GM08714 (cell line): Measurements from ENCODE around the gene FUT7.

ENCODE experiments used
- H3K4me3 ChIP-seq: fragments of 200-500 bp; sonication (Bioruptor generic); 2 replicates; pipeline ENCODE4 v1.5.1; 2014; ENCODE audit warnings: mild to moderate bottlenecking, low read length, inconsistent platforms
- ZNF274 ChIP-seq: IDR thresholded peaks from 2 replicates; pipeline ENCODE4 v1.6.1; 2012; ENCODE audit warnings: mild to moderate bottlenecking, low read depth, low read length

The FUT7 gene

DNA sequence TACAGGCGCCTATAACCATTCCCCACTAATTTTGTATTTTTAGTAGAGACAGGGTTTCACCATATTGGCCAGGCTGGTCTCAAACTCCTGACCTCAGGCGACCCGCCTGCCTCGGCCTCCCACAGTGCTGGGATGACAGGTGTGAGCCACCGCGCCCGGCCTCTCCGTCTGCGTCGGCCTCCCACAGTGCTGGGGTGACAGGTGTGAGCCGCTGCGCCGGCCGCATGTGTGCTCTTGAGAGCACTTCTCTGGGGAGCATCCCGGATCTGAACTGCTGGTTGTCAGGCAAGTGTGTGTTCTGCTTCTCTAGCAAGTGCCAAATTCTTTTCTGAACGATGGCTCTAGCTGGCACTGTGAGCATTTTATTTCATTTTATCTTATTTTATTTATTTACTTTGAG lies 25.7 kb upstream of the FUT7 start:
- TF ChIP-seq ZNF274, result no peak
- no peak overlapping the region for H3K4me3 ChIP-seq

DNA sequence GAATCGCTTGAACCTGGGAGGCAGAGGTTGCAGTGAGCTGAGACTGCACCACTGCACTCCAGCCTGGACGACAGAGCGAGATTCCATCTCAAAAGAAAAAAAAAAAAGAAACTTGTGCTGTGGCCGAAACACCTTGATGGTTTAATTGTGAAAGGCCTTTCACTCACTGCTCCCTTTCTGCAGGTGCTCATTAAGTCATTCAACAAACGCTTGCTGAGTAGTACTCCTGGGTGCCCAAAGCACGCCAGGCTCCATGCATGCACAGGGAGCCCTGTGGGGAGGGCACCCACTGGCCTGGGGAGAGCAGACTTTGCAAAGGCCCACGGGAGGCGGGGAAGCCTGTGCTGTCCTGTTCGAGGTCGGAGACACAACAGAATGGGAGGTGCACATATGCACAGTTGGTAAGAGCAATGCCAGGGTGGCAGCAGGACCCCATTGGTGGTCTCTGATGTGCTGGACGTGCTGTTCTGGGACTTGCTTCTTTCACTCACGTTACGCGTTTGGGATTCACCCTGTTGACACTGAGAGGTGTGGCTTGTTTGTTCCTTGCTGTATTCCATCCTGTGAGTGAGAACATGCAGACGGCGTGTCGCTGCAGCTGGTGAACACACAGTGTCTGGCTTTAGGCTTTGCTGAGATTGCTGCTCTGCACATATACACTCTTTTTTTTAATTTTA lies 25.0 kb upstream of the FUT7 start:
- no peak overlapping the region for H3K4me3 ChIP-seq
- no peak for TF ChIP-seq ZNF274

GRCh38 chr9:137055385-137056364 lies 23.8 kb upstream of the FUT7 start:
- TF ChIP-seq ZNF274, result no peak
- no peak overlapping the region for H3K4me3 ChIP-seq

GRCh38 chr9:137054932-137055384 lies 23.1 kb upstream of the FUT7 start:
- no peak for TF ChIP-seq ZNF274
- no peak overlapping the region for H3K4me3 ChIP-seq

DNA sequence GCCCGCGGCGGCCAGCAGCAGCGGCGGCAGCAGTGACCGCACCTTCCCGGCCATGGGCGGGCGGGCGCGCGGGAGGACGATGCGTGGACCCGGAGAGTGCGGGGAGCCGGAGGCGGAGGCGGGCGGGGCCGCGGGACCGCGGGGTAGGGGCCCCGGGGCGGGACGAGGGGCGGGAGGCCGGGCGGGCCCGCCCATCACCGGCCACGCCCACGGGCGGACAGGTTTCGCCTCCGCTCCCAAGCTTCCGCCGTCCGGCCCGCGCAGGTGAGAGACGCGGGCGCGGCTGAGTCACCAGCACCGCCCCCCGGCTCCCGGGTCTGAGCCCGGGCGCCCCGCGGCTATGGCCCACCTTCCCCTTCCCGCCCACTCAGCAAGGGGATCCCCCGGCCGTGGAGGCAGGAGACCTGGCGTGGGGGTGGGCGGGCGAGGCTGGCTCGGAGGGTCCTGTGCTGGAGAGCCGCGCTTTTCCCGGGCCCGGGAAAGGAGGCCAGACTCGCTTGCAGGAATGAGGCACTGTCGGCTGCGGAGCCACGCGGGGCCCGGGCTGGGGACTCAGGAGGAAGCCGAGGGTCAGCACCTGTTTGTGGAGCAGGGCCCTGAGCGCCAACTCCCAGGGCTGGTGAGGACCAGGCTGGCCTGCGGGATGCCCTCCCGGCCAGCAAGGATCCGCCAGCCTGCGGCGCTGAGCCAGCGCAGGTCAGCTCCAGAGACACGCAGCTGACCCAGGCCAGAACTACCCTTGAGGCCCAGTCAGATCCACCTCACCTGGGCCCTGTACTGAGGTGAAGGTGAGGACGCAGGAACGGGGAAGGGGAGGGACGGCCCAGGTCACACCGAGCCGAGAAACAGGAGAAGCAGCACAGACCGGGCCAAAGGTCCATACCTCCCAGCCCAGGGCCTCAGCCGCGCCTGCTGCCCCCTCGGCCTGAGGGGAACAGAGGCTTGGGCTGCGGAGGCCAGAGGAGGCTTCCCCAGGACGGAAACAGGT lies 22.4 kb upstream of the FUT7 start, which contains the start of gene ENTPD2:
Gene ENTPD2, minus strand, starts transcription at position 118 of the 988 bp plus-strand sequence. Its CDS starts 64 bp downstream, at position 54.
- no peak within 1 kb of the TSS; the same call in 1 of the 2 replicates for H3K4me3 ChIP-seq
- TF ChIP-seq ZNF274, result no peak

DNA sequence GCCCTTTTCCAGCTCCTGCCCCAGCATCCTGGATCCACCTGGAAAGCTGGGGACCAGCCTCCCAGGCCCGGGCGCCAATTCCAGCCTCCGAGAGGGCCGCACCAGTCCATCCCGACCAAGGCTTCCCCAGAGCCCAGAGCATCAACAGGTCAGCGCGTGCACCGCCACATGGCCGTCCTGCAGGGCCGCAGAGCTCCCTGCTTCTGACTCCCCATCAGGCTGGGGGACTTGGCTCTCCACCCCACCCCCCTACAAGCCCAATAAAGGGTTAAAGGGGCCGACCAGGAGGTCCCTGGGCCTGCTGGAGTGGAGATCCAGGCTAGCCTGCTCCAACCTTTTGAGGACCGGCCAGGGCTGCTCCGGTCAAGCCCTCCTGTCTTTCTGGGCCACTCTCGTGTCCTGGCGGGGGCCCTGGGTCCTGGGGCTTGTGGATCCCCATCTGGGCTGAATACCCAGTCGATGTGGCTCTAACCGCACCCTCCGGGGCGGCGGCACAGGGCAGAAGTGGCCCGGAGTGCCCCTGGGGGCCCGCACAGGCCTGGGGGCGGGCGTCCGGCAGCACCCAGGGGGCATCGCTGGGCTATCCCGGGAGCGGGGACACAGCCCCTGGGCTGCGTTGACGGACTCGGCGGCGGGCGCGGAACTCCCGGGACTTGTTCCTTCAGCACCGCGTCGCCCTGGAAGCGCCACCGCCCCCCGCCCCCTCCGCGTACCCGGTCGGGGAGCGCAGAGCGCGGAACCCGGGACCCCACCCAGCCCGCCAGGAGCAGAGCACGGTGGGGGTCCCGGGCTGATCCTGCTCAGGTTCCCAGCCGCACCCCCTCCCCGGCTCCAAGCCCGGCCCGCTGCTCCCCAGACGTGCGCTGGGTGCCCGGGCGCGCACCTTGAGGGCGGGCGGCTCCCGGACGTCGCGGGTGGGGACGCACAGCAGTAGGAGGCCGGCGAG lies 21.4 kb upstream of the FUT7 start:
- TF ChIP-seq ZNF274, result no peak
- H3K4me3 ChIP-seq, result no peak overlapping the region; the same call in 1 of the 2 replicates

DNA sequence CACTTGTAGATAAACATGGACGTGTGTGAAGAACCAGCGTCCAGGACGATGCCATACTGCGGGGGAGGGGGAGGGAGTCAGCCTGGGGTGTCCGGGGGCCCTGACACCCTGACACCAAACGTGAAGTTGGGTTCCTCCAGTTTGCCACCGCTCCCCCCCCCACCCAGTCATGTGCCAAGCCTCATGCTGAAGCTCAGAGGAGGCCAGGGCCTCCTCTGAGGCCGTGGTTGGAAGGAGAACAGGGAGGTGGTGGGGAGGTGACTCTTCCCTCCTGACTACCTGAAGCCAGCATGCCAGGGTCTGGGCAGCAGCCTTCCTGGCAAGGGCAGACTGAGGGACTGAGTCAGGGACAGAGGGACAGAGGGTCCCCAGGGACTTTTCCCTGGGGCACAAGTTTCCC lies 20.4 kb upstream of the FUT7 start:
- no peak for TF ChIP-seq ZNF274

DNA sequence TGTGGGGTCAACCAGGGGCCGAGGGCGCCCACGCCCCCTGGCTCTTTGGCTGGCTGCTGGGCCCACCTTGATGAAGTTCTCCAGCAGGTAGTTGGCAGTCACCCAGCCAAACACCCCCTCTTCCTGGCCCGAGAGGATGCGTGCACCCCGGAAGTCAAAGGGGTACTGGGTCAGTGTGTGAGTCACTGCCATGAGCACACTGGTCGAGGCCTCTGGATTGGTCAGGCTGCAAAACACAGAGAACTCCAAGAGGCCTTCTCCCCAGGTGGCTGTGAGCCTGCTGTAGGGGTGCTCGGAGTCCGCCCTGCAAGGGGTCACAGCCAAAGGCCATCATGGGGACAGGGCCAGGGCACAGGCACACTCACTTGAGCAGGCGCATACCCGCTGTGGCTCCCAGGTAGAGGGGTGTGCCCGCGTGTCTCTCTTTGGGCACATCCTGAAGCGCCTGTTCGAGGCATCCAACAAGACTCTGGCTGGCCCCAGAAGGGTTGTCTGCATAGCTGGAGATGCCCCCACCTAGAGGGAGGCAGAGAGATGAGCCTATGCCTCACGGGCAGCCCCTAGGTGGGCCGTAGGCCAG lies 19.3 kb upstream of the FUT7 start:
- no peak overlapping the region for H3K4me3 ChIP-seq
- no peak for TF ChIP-seq ZNF274

More for the DNA sequence above, 20.4 kb upstream of the FUT7 start:
- no peak overlapping the region for H3K4me3 ChIP-seq

- H3K4me3 ChIP-seq, result no peak overlapping the region
- no peak for TF ChIP-seq ZNF274
Measured at GRCh38 chr9:137050570-137050969, 18.7 kb upstream of the FUT7 start.

DNA sequence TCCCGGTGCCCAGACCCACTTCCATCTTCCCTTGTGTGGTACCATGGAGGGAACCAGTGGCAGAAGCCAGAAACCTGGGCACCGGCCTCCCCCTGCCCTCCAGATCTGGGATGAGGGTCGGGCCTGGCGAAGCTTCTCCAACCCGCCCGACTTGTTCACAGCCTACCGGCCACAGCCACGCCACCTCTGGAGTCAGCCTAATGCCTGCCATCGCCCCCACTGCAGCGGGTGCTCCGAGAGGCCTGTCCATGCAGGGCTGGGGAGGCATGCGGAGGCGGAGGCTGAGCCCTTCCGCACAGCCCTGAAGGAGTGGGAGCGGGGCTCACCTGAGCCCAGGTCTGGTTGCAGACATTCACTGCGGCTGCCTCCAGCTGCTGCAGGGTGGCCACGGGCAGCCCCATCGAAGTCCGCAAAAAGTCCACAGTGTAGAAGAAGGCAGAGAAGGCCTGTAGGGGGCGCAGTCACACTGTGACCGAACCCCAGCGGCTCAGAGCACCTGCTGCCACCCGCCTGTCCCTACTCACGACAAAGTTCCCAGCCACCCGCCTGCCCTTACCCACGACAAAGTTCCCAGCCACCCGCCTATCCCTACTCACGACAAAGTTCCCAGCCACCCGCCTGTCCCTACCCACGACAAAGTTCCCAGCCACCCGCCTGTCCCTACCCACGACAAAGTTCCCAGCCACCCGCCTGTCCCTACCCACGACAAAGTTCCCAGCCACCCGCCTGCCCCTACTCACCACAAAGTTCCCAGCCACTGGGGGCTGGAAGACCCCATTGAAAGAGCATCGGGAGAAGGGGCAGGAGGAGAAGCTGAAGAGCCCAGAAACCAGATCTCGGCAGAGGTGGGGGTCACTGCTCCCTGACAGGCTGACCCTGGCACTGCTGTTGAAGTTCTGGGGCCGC lies 17.9 kb upstream of the FUT7 start:
- TF ChIP-seq ZNF274, result no peak
- H3K4me3 ChIP-seq, result no peak overlapping the region
